ENCODE data around the gene FBXL7. TPM values are rescaled to one million over a fixed set of nuclear protein-coding genes. Genes with fewer than 3 reads are reported as not detected.

The FBXL7 gene
- total RNA-seq, 1 experiment from 2014 or later, result 5.0 TPM

GRCh38 chr5:15539951-15540350 lies 40.0 kb downstream of the FBXL7 start:
- DNase-seq (ENCODE audit: low spot score), result no peak

GRCh38 chr5:15544039-15544438 lies 44.1 kb downstream of the FBXL7 start:
- DNase-seq (ENCODE audit: low spot score), result no peak

DNA sequence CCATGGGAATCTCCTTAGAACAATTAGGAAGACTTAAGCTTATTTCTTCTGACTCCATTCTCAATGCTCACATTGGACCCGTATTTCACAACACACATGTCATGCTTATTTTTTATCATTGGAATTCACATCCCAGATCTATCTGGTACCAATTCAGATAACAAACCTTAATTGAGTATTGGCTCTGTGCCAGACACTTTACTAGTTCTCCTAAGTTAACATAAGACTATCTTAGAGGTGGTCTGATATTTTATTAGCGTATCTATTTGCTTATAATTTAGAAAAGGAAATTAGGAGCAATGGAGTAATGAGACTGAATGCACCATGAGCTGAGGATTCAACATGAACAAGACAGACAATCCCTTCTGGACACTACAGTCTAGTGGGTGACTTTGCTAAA lies 45.1 kb downstream of the FBXL7 start:
- no peak for DNase-seq (ENCODE audit: low spot score)

- no peak for DNase-seq (ENCODE audit: low spot score)
These were observed 47.4 kb downstream of the FBXL7 start for GRCh38 chr5:15547261-15547839.

DNA sequence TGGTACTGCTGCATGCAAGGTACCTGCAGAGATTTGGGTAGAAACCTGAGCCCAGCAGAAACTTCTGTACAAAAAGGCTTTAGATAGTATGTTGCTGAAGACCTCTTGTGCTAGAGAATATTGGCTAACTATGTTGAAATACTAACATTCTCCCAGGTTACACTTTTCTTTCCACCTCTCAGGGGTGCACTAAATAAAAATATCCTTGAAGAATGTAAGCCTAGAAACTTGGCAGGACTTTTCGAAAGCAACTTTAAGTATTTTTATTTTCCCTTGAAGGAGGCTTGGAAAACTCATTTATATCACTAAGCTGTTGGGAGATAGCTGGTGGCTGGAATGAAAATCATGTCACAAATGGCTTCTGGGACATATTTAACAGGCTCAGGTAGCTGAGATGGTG lies 50.0 kb downstream of the FBXL7 start:
- no peak for DNase-seq (ENCODE audit: low spot score)

DNA sequence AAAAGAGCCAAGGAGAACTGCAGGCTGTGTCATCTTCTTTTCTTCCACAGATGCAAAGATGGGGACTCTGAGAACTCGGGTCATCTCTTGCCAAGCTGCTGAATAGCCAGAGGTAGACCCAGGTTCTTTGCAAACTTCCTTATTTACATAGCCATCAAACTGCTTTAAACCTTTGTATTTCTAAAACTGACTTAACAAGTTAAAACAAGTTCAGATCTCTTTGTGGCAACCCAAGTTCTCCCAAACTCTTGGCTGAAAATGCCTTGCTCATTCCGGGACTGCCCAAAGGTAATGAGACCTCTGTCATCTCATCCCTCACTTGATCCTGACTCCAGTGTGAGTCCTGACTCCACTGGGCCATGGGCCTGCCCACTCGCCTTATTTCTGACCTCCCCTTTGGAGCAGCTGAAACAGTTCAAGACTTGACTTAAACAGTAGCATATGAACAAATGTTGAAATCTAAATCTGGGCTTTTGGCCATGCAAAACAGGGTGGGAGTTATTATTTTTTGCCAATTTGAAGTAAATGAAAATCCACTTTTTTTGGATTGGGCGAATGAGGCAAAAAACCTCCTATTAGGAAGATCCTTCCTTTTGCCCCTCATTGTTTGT lies 50.6 kb downstream of the FBXL7 start:
- DNase-seq (ENCODE audit: low spot score), result no peak

GRCh38 chr5:15551113-15551504 lies 51.1 kb downstream of the FBXL7 start:
- no peak for DNase-seq (ENCODE audit: low spot score)

- DNase-seq (ENCODE audit: low spot score), result no peak
These were observed 54.6 kb downstream of the FBXL7 start for GRCh38 chr5:15554542-15554941.

DNA sequence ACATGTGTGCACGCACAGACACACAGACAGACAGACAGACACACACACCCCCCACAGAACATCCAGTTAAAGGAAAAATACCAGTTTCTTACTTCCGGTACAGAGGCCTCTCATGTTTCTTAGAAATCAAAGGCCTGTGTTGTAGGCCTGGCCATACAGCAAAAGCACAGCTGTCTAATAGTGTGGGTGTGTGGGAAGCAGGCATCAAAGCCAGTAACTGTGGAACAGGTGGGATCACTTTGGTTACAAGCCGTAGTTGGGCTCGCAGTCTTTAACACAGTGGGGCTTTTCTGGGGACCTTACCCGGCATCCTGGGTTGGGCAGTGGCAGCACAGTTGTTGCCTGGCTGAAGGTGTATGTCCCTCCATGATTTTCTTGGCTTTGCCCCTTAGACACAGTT lies 55.2 kb downstream of the FBXL7 start:
- no peak for DNase-seq (ENCODE audit: low spot score)

- DNase-seq (ENCODE audit: low spot score), result no peak
These were observed 58.3 kb downstream of the FBXL7 start for GRCh38 chr5:15558240-15558639.

- no peak for DNase-seq (ENCODE audit: low spot score)
These were observed 58.7 kb downstream of the FBXL7 start for GRCh38 chr5:15558681-15559080.

DNA sequence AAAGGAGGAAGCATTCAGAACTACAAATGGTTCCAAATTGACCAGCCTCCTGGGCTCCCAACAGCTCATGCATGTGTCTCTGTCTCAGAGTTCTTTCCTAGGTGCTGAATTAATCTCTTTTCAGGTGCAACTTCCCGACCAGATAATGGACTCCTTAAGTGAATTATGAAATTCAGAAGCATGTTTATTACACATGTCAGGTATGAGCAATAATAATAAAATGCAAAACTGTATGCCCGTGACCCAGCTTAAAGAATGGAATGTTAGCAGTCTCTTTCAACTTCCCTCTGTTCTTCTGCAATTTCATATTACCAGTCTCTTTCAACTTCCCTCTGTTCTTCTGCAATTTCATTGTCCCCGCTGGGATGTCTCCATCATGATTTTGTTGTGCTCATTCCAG lies 60.4 kb downstream of the FBXL7 start:
- DNase-seq (ENCODE audit: low spot score), result no peak

GRCh38 chr5:15564523-15564922 lies 64.5 kb downstream of the FBXL7 start:
- DNase-seq (ENCODE audit: low spot score), result no peak

GRCh38 chr5:15564957-15565356 lies 65.0 kb downstream of the FBXL7 start:
- DNase-seq (ENCODE audit: low spot score), result no peak

- no peak for DNase-seq (ENCODE audit: low spot score)
These were observed 66.3 kb downstream of the FBXL7 start for GRCh38 chr5:15566306-15566705.

DNA sequence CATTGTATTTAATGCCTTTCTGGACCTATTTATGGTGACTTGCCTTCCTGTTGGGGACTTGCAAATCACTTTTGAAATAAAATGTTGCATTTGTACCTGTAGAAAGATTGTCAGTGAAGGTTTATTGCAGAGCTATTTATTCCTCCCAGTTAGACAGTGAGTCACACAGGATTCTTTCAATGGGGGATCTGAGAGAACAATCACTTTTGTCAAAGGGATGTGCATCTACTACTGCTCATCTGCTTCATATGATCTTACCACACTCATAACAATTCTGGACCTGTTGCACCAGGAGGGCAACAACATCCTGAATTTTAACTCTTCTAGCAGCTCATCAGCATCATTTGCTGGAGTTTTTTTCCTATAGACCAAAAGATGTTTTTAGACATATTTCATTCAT lies 66.8 kb downstream of the FBXL7 start:
- DNase-seq (ENCODE audit: low spot score), result no peak

DNA sequence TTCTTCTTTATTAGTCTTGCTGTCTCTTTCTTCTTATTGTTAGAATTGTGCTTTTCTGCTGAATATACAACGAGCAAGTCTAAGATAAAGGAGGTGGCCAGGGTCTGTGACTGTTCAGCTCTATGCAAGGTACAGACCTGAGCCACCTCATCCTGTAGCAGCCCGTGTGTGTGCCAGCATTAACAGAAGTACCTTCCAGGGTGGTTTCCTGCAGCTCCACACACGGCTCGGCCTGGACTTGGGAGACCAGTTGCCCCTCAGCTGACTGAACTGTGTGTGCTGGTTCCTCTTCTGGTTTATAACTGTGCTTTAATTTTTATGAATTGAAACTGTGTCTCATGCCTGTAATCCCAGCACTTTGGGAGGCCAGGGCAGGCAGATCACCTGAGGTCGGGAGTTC lies 70.5 kb downstream of the FBXL7 start:
- no peak for DNase-seq (ENCODE audit: low spot score)

DNA sequence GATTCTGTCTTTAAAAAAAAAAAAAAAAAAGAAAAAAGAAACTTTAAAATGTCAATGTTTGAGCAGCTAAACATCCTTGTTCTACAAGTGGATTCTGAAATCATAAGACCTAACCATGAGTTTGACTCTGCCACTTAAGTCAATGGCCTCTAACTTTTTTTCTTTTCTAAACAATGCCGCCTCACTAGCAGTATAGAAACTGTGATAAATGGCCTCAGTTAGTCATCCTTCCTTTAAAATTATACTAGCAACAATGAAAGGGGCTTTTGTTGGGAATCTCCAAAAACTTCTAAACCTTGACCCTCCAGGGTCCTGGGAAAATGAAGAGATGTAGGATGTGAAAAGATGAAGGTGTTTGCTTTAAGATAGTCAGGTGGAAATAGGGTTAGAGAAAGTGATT lies 71.1 kb downstream of the FBXL7 start:
- DNase-seq (ENCODE audit: low spot score), result no peak

DNA sequence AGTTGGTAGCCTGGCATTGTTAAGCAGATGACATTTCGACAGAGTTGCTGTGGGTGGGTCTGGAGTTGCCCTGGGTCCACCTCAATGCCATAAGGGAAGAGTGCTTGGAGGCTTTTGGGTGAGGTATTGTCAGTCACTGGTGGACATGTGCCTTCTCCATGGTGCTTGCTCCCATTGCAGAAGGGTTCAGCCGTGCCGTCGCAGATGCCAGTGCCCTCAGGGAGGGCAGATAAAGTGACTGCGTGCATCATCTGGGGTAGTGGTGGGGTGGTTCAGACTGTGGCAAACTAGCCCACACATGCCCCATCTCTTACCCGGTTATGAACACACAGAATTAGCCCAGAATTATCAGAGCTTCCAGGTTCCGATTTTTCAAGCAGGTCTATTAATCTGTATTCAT lies 71.6 kb downstream of the FBXL7 start:
- no peak for DNase-seq (ENCODE audit: low spot score)

DNA sequence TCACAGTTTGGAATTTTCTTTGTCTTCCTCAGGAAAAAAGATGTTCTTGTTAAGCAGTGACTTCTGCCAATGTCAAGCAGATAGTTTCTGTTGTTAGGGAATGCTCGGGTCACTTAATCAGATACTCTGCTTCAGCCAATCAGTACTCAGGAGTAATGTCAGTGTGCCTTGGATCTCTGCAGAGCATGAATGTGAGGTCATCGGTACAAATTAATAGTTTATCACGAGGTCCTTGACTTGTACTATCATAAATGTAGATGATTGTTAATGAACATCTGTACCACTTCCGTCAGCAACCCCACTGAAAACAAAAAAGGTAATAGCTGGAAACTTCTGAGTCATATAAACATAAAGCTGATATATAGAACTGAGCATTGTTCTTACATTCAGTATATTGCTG lies 73.6 kb downstream of the FBXL7 start:
- DNase-seq (ENCODE audit: low spot score), result no peak

DNA sequence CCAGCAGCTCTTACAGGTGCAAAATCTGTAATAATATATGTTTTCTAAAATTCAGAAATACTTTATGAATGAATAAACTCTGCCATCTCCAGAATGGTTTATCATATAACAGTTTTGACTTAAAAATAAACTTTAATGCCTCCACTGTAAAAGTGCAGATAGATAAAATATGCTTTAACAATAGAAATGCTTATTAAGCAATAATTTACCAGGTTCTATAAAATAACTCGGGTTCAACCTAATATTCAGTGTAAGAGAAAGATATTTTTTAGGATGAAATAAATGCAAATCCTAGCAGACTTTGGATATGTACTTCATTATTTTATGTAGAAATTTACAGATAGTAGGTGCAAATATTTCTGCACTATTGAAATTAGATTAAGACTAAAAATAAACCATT lies 74.1 kb downstream of the FBXL7 start:
- DNase-seq (ENCODE audit: low spot score), result no peak

DNA sequence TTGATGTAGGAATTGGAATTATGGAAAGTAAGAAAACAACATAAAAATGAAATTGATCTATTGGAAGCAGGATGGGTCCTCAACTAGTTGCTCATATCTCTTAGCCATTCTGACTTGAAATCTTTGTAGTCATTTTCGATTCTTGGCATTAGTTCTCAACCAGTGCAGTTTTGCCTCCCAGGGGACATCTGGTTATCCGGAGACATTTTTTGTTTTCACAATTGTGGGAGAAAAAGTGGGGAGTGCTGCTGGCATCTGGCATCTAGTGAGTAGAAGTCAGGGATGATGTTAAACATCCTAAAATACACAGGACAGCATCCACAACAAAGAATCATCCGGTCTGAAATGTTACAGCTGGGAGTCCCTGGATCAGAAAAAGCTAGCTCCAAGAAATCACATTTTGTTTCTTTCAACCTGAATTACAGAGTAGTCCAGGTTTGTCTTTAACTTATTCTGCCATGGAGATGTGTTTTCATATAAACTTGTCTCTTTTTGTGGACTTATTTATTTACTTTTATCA lies 74.9 kb downstream of the FBXL7 start:
- no peak for DNase-seq (ENCODE audit: low spot score)

DNA sequence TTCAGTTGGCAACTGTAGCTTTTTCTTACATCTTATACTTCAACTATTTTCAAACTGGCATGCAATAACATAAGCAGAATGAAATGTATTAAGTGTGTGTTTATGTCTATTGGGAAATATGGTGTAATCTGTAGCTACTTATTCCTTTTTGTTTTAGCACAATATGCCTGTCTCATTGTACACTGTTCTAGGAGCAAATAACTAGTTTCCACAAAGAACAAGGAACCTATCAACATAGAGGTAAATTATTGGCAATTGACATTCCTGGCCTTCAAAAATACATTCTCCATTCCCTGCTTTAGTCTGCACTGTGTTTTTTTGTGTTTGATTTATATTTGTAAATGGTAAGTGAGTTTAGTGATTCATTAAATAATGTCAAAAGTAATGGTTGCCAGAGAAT lies 75.7 kb downstream of the FBXL7 start:
- DNase-seq (ENCODE audit: low spot score), result no peak

GRCh38 chr5:15577132-15577531 lies 77.2 kb downstream of the FBXL7 start:
- no peak for DNase-seq (ENCODE audit: low spot score)
